Uterus (tissue), 2 donors: ENCODE results near the gene ZDHHC14.

Experiments
- POLR2A ChIP-seq, 2 donors: fragments of 450-650 bp; IDR thresholded peaks; one replicate each; pipeline ENCODE4 v1.6.1; 2016; ENCODE audit warnings: antibody characterized with exemption in 2 of 2, mild to moderate bottlenecking in 1 of 2, moderate library complexity in 1 of 2
- TF ChIP-seq, protein P1 (sequence below), 4 experiments: fragments of 200-600 bp in 2 of 4; fragments of 450-650 bp in 2 of 4; sonication (generic) in 2 of 4; IDR thresholded peaks; one replicate each; pipeline ENCODE4 v1.5.1; 2016 to 2019; ENCODE audit warnings: antibody characterized with exemption in 4 of 4, mild to moderate bottlenecking in 2 of 4, moderate library complexity in 1 of 4

DNA sequence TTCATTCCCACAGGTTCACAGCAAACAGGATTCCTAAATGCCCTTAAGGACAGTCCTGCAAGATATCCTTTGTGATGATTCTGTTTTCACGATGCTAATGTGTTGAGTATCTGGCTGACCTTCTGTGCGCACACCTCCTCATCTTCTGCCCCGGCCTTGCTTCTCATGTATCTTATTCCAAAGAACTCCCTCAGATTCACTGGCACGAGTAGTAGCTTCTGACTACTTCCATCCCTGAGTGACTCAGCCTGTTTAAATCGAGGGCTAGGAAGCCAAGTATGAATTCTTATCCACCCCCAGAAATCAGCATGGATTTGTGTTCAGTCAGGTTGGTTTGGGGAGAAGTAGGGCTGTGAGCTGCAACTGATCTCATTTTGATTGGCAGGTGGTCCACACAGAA lies 251.8 kb downstream of the ZDHHC14 start:
- TF ChIP-seq, protein P1, sequence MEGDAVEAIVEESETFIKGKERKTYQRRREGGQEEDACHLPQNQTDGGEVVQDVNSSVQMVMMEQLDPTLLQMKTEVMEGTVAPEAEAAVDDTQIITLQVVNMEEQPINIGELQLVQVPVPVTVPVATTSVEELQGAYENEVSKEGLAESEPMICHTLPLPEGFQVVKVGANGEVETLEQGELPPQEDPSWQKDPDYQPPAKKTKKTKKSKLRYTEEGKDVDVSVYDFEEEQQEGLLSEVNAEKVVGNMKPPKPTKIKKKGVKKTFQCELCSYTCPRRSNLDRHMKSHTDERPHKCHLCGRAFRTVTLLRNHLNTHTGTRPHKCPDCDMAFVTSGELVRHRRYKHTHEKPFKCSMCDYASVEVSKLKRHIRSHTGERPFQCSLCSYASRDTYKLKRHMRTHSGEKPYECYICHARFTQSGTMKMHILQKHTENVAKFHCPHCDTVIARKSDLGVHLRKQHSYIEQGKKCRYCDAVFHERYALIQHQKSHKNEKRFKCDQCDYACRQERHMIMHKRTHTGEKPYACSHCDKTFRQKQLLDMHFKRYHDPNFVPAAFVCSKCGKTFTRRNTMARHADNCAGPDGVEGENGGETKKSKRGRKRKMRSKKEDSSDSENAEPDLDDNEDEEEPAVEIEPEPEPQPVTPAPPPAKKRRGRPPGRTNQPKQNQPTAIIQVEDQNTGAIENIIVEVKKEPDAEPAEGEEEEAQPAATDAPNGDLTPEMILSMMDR (IDR thresholded peaks at IDR 0.05) = no peak
- TF ChIP-seq POLR2A (IDR thresholded peaks at IDR 0.05) = no peak
